Mucosa of stomach (tissue), 1 donor: Measurements from ENCODE around the gene SMYD3.
"Not testable (repeated sequence)": the region's sequence is repeated elsewhere in the genome, so short reads cannot be mapped to it uniquely, and the experiment has no call there.

Source experiments
- H3K27me3 ChIP-seq: one replicate; pipeline ENCODE4 v1.7.0; 2013; ENCODE audit warnings: mild to moderate bottlenecking, low read length; ENCODE audit not compliant: control insufficient read depth, insufficient read depth
- H3K36me3 ChIP-seq: one replicate; pipeline ENCODE4 v1.7.0; 2013; ENCODE audit warnings: low read length; ENCODE audit not compliant: control insufficient read depth, insufficient read depth
- H3K4me1 ChIP-seq: one replicate; pipeline ENCODE4 v1.7.0; 2013; ENCODE audit warnings: mild to moderate bottlenecking, low read length; ENCODE audit not compliant: control insufficient read depth, insufficient read depth
- H3K4me3 ChIP-seq: one replicate; pipeline ENCODE4 v1.7.0; 2013; ENCODE audit warnings: low read length
- H3K9ac ChIP-seq: one replicate; pipeline ENCODE4 v1.7.0; 2013; ENCODE audit warnings: mild to moderate bottlenecking, low read length, moderate library complexity
- H3K9me3 ChIP-seq: one replicate; pipeline ENCODE4 v1.7.0; 2013; ENCODE audit warnings: mild to moderate bottlenecking, low read length, moderate library complexity; ENCODE audit not compliant: control insufficient read depth
- donor health status: Pancreatic carcinoma.

The SMYD3 gene

GRCh38 chr1:246078888-246079252, 428.2 kb downstream of the SMYD3 start:
- no peaks in the 10 kb centered on the region for H3K9me3 ChIP-seq
- no peak overlapping the region for H3K4me3 ChIP-seq
- H3K4me1 ChIP-seq: no peaks in the 10 kb centered on the region
- H3K36me3 ChIP-seq: no peaks in the 10 kb centered on the region
- no peaks in the 10 kb centered on the region for H3K27me3 ChIP-seq
- H3K9ac ChIP-seq: no peak overlapping the region

- no peak overlapping the region for H3K4me3 ChIP-seq
- H3K27me3 ChIP-seq: no peaks in the 10 kb centered on the region
- no peaks in the 10 kb centered on the region for H3K36me3 ChIP-seq
- H3K4me1 ChIP-seq: no peaks in the 10 kb centered on the region
- H3K9ac ChIP-seq: no peak overlapping the region
- no peaks in the 10 kb centered on the region for H3K9me3 ChIP-seq
Measured at GRCh38 chr1:246078126-246078887, 428.8 kb downstream of the SMYD3 start.

GRCh38 chr1:246077476-246077875, 429.6 kb downstream of the SMYD3 start:
- no peaks in the 10 kb centered on the region for H3K9me3 ChIP-seq
- H3K4me1 ChIP-seq: no peaks in the 10 kb centered on the region
- H3K4me3 ChIP-seq: no peak overlapping the region
- H3K36me3 ChIP-seq: no peaks in the 10 kb centered on the region
- no peak overlapping the region for H3K9ac ChIP-seq
- no peaks in the 10 kb centered on the region for H3K27me3 ChIP-seq

GRCh38 chr1:246074421-246074820, 432.7 kb downstream of the SMYD3 start:
- H3K36me3 ChIP-seq: no peaks in the 10 kb centered on the region
- no peaks in the 10 kb centered on the region for H3K27me3 ChIP-seq
- H3K4me1 ChIP-seq: no peaks in the 10 kb centered on the region
- H3K9ac ChIP-seq: no peak overlapping the region
- no peaks in the 10 kb centered on the region for H3K9me3 ChIP-seq
- H3K4me3 ChIP-seq: no peak overlapping the region

- no peaks in the 10 kb centered on the region for H3K4me1 ChIP-seq
- H3K9ac ChIP-seq: no peak overlapping the region
- no peaks in the 10 kb centered on the region for H3K27me3 ChIP-seq
- no peak overlapping the region for H3K4me3 ChIP-seq
- H3K36me3 ChIP-seq: no peaks in the 10 kb centered on the region
- no peaks in the 10 kb centered on the region for H3K9me3 ChIP-seq
Measured at GRCh38 chr1:246072456-246072955, 434.6 kb downstream of the SMYD3 start.

GRCh38 chr1:246071981-246072380, 435.1 kb downstream of the SMYD3 start:
- H3K27me3 ChIP-seq, H3K9ac ChIP-seq, H3K9me3 ChIP-seq, H3K4me3 ChIP-seq, H3K4me1 ChIP-seq, H3K36me3 ChIP-seq: not testable (repeated sequence)

GRCh38 chr1:246071561-246071960, 435.5 kb downstream of the SMYD3 start:
- H3K9ac ChIP-seq, H3K27me3 ChIP-seq, H3K36me3 ChIP-seq, H3K4me3 ChIP-seq, H3K9me3 ChIP-seq, H3K4me1 ChIP-seq: not testable (repeated sequence)

- Histone ChIP-seq H3K9me3 (no peaks in the 10 kb centered on the region), H3K9ac (no peak overlapping the region), H3K36me3 (no peaks in the 10 kb centered on the region), H3K27me3 (no peaks in the 10 kb centered on the region), H3K4me1 (no peaks in the 10 kb centered on the region), H3K4me3 (no peak overlapping the region)
Measured at GRCh38 chr1:246069581-246069980, 437.5 kb downstream of the SMYD3 start.

- no peaks in the 10 kb centered on the region for H3K9me3 ChIP-seq
- H3K4me3 ChIP-seq: no peak overlapping the region
- no peak overlapping the region for H3K9ac ChIP-seq
- no peaks in the 10 kb centered on the region for H3K27me3 ChIP-seq
- no peaks in the 10 kb centered on the region for H3K36me3 ChIP-seq
- no peaks in the 10 kb centered on the region for H3K4me1 ChIP-seq
Measured at GRCh38 chr1:246068619-246069509, 438.2 kb downstream of the SMYD3 start.

- Histone ChIP-seq H3K9me3 (no peaks in the 10 kb centered on the region), H3K4me1 (no peaks in the 10 kb centered on the region), H3K27me3 (no peaks in the 10 kb centered on the region), H3K36me3 (no peaks in the 10 kb centered on the region), H3K4me3 (no peak overlapping the region), H3K9ac (no peak overlapping the region)
Measured at GRCh38 chr1:246068217-246068512, 438.9 kb downstream of the SMYD3 start.

- no peaks in the 10 kb centered on the region for H3K9me3 ChIP-seq
- H3K4me3 ChIP-seq: no peak overlapping the region
- H3K9ac ChIP-seq: no peak overlapping the region
- H3K4me1 ChIP-seq: no peaks in the 10 kb centered on the region
- H3K27me3 ChIP-seq: no peaks in the 10 kb centered on the region
- no peaks in the 10 kb centered on the region for H3K36me3 ChIP-seq
Measured at GRCh38 chr1:246067432-246068216, 439.5 kb downstream of the SMYD3 start.

- H3K4me3 ChIP-seq: no peak overlapping the region
- H3K9me3 ChIP-seq: no peaks in the 10 kb centered on the region
- no peaks in the 10 kb centered on the region for H3K4me1 ChIP-seq
- H3K27me3 ChIP-seq: no peaks in the 10 kb centered on the region
- no peaks in the 10 kb centered on the region for H3K36me3 ChIP-seq
- H3K9ac ChIP-seq: no peak overlapping the region
Measured at GRCh38 chr1:246066573-246066972, 440.5 kb downstream of the SMYD3 start.
